GM18502 (cell line): ENCODE measurements around the gene C1orf21.

Experiments
- ATAC-seq: cut with Tn5 transposase; IDR thresholded peaks from one replicate; pipeline ENCODE4 v1.9.1; 2021; ENCODE audit warnings: mild to moderate bottlenecking; ENCODE audit not compliant: unreplicated experiment, poor library complexity

Gene C1orf21

GRCh38 chr1:184479435-184480167 is 92.8 kb downstream of the C1orf21 start:
- ATAC-seq = no peak

- no peak for ATAC-seq
These were observed 93.9 kb downstream of the C1orf21 start for GRCh38 chr1:184480736-184481135.

- no peak for ATAC-seq
These were observed 95.3 kb downstream of the C1orf21 start for GRCh38 chr1:184482136-184482535.

- ATAC-seq = no peak
These were observed 96.4 kb downstream of the C1orf21 start for GRCh38 chr1:184483101-184483683.

- ATAC-seq = no peak
These were observed 99.2 kb downstream of the C1orf21 start for GRCh38 chr1:184485751-184486723.

- ATAC-seq = no peak
These were observed 100.1 kb downstream of the C1orf21 start for GRCh38 chr1:184486761-184487445.

- ATAC-seq = no peak
These were observed 100.8 kb downstream of the C1orf21 start for GRCh38 chr1:184487531-184488193.

- ATAC-seq = no peak
These were observed 103.1 kb downstream of the C1orf21 start for GRCh38 chr1:184489908-184490307.

GRCh38 chr1:184492536-184492935 is 105.7 kb downstream of the C1orf21 start:
- no peak for ATAC-seq

- ATAC-seq = no peak
These were observed 107.2 kb downstream of the C1orf21 start for GRCh38 chr1:184493987-184494388.

- ATAC-seq = peak; percentile 86
These were observed 108.1 kb downstream of the C1orf21 start for GRCh38 chr1:184494929-184495328.

GRCh38 chr1:184497959-184498723 is 111.3 kb downstream of the C1orf21 start:
- ATAC-seq = no peak

- ATAC-seq = no peak
These were observed 112.8 kb downstream of the C1orf21 start for GRCh38 chr1:184499616-184500015.

- ATAC-seq = no peak
These were observed 115.3 kb downstream of the C1orf21 start for GRCh38 chr1:184502161-184502560.

- no peak for ATAC-seq
These were observed 116.5 kb downstream of the C1orf21 start for GRCh38 chr1:184503221-184503749.

- no peak for ATAC-seq
These were observed 117.5 kb downstream of the C1orf21 start for GRCh38 chr1:184504040-184504954.

- no peak for ATAC-seq
These were observed 118.1 kb downstream of the C1orf21 start for GRCh38 chr1:184504955-184505338.

GRCh38 chr1:184506481-184506880 is 119.7 kb downstream of the C1orf21 start:
- ATAC-seq = no peak
